Heart right ventricle (tissue), 16 donors: ENCODE data around the gene SLC39A12. TPM values are rescaled to one million over a fixed set of nuclear protein-coding genes. Genes with fewer than 3 reads are reported as not detected.

ENCODE experiments used
- ATAC-seq, 8 donors: fragments of 200-7000 bp; cut with Tn5 transposase; one replicate each; pipeline ENCODE4 v1.9.1; 2020; ENCODE audit warnings: mild to moderate bottlenecking in 8 of 8, moderate library complexity in 8 of 8, moderate number of reproducible peaks in 1 of 8
- DNase-seq, 2 donors: peaks; one replicate each; pipeline ENCODE4 v3.0.0-alpha.2; 2020
- H3K27ac ChIP-seq, 10 donors: fragments of 200-600 bp; sonication (generic) in 2 of 10; one replicate each; pipeline versions ENCODE4 v1.5.0 to v1.8.0; 2020 to 2022; ENCODE audit warnings: mild to moderate bottlenecking in 3 of 10
- H3K27me3 ChIP-seq, 7 donors: fragments of 200-600 bp; one replicate each; pipeline ENCODE4 v1.8.0; 2021 to 2022; ENCODE audit warnings: mild to moderate bottlenecking in 2 of 7
- H3K36me3 ChIP-seq, 9 donors: fragments of 200-600 bp; sonication (generic) in 1 of 9; one replicate each; pipeline versions ENCODE4 v1.5.0 to v1.8.0; 2020 to 2022; ENCODE audit warnings: mild to moderate bottlenecking in 2 of 9
- H3K4me1 ChIP-seq, 9 donors: fragments of 200-600 bp; sonication (generic) in 1 of 9; one replicate each; pipeline versions ENCODE4 v1.5.0 to v1.8.0; 2020 to 2022; ENCODE audit warnings: mild to moderate bottlenecking in 4 of 9
- H3K4me3 ChIP-seq, 10 donors: fragments of 200-600 bp; sonication (generic) in 2 of 10; one replicate each; pipeline versions ENCODE4 v1.5.0 to v1.8.0; 2020 to 2022; ENCODE audit warnings: mild to moderate bottlenecking in 7 of 10, moderate library complexity in 2 of 10
- H3K9me3 ChIP-seq, 11 donors: fragments of 200-600 bp in 10 of 11; sonication (generic) in 2 of 11; one replicate each; pipeline versions ENCODE4 v1.5.0 to v1.8.0; 2013 to 2022; ENCODE audit warnings: mild to moderate bottlenecking in 2 of 11, control low read depth in 1 of 11, moderate library complexity in 1 of 11
- WGBS, 2 donors: extraction: QIAGEN DNeasy Blood & Tissue Kit; methylation state at CpG; one replicate each; pipeline ENCODE4 v1.1.7; 2013; ENCODE audit warnings: inconsistent platforms in 1 of 2; 5-methylcytosine and 5-hydroxymethylcytosine counted together
- intact Hi-C, 10 donors: fragments of 100-400 bp; cut with DNase I; formaldehyde crosslinking; loops; one replicate each; pipeline versions ENCODE4 v1.11.1 to v1.14.2; 2022
- polyA plus RNA-seq, 2 donors: library from polyadenylated mRNA; stranded (reverse); fragments of 200-250 nt; gene quantifications; one replicate each; pipeline ENCODE4 v1.2.3, GENCODE V29; 2013
- total RNA-seq, 10 donors: library from RNA; stranded (reverse); fragmentation: NEBNext Ultra II Directional in 3 of 10; extraction: Animal tissue kit (Norgen Biotek cat#: 25700) in 3 of 10; gene quantifications; one replicate each; pipeline versions ENCODE4 v1.2.1 to v1.2.4, GENCODE V29; 2021 to 2023
- TF ChIP-seq, protein P1 (sequence below), 9 donors: fragments of 200-600 bp; sonication (generic) in 2 of 9; IDR thresholded peaks; one replicate each; pipeline versions ENCODE4 v1.5.0 to v1.8.0; 2021 to 2022; ENCODE audit warnings: antibody characterized with exemption in 9 of 9, mild to moderate bottlenecking in 5 of 9, moderate library complexity in 1 of 9
- donor health status: Arrhythmogenic right ventricular cardiomyopathy.
- donor health status: ischemic (EF 13 %, LVEDD 7.1; RV severe dilation, severe dysfunction).
- donor health status: healthy with polysubstance abuse.
- donor health status: DM: no; HTN: yes; CAD: no.
- donor health status: DM: no; HTN: no; CAD: no.
- donor health status: ischemic (EF 25% LVEDD 6.9; RV normal size, moderate dysfunction).
- donor health status: ischemic (EF 25% LVEDD 5.7; RV mildly dilated, moderate dysfunction).
- donor health status: healthy.
- donor health status: DM: yes; HTN: yes; CAD: no.
- donor health status: Ischemic cardiomyopathy.
- donor health status: ischemic (EF 35%, LVEDD 5.7; RV mildly dilated, moderate dysfunction).
- donor health status: nonischemic (EF 11% LVEDD 7.7; RV severe dilation, severe dysfunction).
- donor health status: DM: yes; HTN: yes; CAD: no.
- donor health status: PGD.
- donor health status: ischemic (EF 29% LVEDD 5.4; RV normal size, mild dysfunction).
- donor health status: nonischemic (EF 23%, LVEDD 6.1; RV moderate dilation, normal function).

Gene SLC39A12
- total and polyA plus RNA-seq, 12 donors: 0.01 to 0.08 TPM; not detected in 10

DNA sequence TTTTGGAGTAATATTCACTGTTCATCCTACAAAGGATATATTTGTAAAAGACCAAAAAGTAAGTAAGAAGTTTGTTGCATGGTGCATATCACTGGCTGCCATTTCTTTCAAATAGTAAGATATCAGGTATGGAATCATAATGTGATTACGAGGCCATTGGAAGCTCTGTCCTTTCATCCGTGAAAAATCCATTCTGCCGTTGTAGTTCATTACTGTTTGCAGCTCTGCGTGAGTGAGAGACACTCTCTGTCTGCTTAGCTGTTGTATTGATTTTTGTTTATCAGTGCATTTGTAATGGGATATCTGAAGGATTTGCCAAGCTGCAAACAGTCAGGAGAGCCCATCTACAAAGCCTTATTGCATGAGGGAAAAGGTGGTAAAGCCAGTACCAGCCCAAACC is 44.1 kb upstream of the SLC39A12 start:
- ATAC-seq (no peak), DNase-seq (no peak)
- intact Hi-C loops: loop anchor here in 4 of 10 donors (5.0 to 10.0 kb wide), 4 partner anchors 50 to 310 kb away; no protein-coding TSS in a partner anchor
- Histone ChIP-seq H3K36me3 (peaks cover 0 to 49% (median 0%) of the 10 kb centered on the region in 9 donors), H3K9me3 (peaks cover 0 to 4% (median 0%) of the 10 kb centered on the region in 11 donors), H3K27ac (no peak overlapping the region), H3K4me1 (no peaks in the 10 kb centered on the region), H3K4me3 (no peak overlapping the region), H3K27me3 (no peaks in the 10 kb centered on the region)
- 69 to 87% methylated on average over 4 of the region's 4 CpGs for WGBS, 2 donors
- TF ChIP-seq, protein P1, sequence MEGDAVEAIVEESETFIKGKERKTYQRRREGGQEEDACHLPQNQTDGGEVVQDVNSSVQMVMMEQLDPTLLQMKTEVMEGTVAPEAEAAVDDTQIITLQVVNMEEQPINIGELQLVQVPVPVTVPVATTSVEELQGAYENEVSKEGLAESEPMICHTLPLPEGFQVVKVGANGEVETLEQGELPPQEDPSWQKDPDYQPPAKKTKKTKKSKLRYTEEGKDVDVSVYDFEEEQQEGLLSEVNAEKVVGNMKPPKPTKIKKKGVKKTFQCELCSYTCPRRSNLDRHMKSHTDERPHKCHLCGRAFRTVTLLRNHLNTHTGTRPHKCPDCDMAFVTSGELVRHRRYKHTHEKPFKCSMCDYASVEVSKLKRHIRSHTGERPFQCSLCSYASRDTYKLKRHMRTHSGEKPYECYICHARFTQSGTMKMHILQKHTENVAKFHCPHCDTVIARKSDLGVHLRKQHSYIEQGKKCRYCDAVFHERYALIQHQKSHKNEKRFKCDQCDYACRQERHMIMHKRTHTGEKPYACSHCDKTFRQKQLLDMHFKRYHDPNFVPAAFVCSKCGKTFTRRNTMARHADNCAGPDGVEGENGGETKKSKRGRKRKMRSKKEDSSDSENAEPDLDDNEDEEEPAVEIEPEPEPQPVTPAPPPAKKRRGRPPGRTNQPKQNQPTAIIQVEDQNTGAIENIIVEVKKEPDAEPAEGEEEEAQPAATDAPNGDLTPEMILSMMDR (IDR thresholded peaks at IDR 0.05): no peak

DNA sequence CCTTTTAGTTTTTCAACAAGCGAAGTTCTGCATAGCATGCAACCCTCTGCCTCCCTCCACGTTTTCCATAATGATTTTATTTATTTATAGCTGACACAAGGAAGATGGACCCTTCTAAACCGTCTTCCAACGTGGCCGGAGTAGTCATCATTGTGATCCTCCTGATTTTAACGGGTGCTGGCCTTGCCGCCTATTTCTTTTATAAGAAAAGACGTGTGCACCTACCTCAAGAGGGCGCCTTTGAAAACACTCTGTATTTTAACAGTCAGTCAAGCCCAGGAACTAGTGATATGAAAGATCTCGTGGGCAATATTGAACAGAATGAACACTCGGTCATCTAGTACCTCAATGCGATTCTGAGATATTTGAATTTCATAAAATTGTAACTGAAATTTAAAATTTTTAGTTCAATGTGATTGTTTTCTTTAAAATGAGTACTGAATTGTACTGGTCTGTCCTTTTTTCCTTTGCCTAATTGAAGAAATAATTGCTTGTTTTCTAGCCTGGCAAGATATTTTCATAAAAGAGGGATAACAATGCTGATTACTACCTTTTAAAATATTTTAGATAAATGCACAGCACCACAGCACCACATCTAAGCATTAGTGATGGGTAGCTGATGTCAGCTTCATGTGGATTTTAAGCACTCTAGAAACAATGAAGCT is 41.5 kb upstream of the SLC39A12 start:
- Histone ChIP-seq H3K4me1 (peaks cover 0 to 16% (median 7%) of the 10 kb centered on the region in 9 donors), H3K27ac (peak overlapping the region in 1 of 10 donors; percentile 3), H3K36me3 (peaks cover 0 to 31% (median 0%) of the 10 kb centered on the region in 9 donors), H3K27me3 (no peaks in the 10 kb centered on the region), H3K9me3 (no peaks in the 10 kb centered on the region), H3K4me3 (no peak overlapping the region)
- peak in 1 of 2 donors; percentile 56 for DNase-seq
- TF ChIP-seq, protein P1 (IDR thresholded peaks at IDR 0.05): peak; percentile 23 to 68 (median 58)
- peak in 4 of 8 donors; percentile 20 to 65 (median 43) for ATAC-seq
- WGBS, 2 donors: 19 to 21% methylated on average over 12 of the region's 12 CpGs
- intact Hi-C loops: loop anchor here in 9 of 10 donors (1.0 to 10.0 kb wide), 6 partner anchors 194 to 307 kb away; partner anchors contain the start of gene CACNB2 (in 1 of the 9)

DNA sequence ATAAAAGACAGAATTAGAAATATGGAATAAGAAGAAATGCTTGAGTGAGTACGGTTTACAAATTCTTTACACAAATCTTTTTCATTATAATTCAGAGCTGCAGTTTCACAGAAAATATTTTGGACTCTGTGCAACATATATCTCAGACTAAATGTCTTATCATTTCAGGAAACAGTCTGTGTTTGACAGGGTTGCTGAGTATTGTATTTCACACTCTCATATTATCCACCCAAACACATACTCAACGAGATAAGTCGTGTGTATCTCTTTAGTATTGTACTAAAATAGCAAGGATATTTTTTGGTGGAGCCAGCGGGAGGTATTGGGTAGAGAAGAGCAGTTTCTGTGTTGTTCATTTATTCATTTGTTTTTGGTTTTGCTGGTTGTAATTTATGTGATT is 39.0 kb upstream of the SLC39A12 start:
- peak overlapping the region in 8 of 10 donors; percentile 36 to 79 (median 62) for H3K27ac ChIP-seq
- DNase-seq (no peak), ATAC-seq (peak in 7 of 8 donors; percentile 36 to 87 (median 73))
- H3K36me3 ChIP-seq: peaks cover 0 to 18% (median 0%) of the 10 kb centered on the region in 9 donors
- intact Hi-C loops: loop anchor here in 8 of 10 donors (5.0 to 10.0 kb wide), 5 partner anchors 192 to 305 kb away; partner anchors contain the start of gene CACNB2 (in 1 of the 8)
- TF ChIP-seq, protein P1 (IDR thresholded peaks at IDR 0.05): no peak
- 11 to 17% methylated on average over 4 of the region's 4 CpGs for WGBS, 2 donors
- no peaks in the 10 kb centered on the region for H3K27me3 ChIP-seq
- peaks cover 0 to 5% (median 0%) of the 10 kb centered on the region in 11 donors for H3K9me3 ChIP-seq
- H3K4me3 ChIP-seq: no peak overlapping the region
- peaks cover 0 to 21% (median 8%) of the 10 kb centered on the region in 9 donors for H3K4me1 ChIP-seq

DNA sequence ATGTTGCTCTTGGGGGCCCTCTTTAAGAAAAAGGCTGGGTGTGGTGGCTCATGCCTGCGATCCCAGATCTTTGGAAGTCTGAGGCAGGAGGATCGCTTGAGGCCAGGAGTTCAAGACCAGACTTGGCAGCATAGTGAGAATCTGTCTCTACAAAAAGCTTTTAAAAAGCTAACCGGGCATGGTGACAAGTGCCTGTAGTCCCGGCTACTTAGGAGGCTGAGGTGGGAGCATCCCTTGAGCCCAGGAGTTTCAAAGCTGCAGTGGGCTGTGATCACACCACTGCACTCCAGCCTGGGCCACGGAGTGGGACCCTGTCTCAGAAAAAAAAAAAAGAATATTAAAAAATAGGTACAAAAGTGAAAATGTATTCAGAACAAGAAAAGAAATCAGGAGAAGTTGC is 38.1 kb upstream of the SLC39A12 start:
- Histone ChIP-seq H3K4me3 (no peak overlapping the region), H3K4me1 (peaks cover 0 to 21% (median 8%) of the 10 kb centered on the region in 9 donors), H3K27ac (peak overlapping the region in 8 of 10 donors; percentile 1 to 79 (median 62)), H3K36me3 (peaks cover 0 to 11% (median 0%) of the 10 kb centered on the region in 9 donors), H3K27me3 (no peaks in the 10 kb centered on the region), H3K9me3 (peaks cover 0 to 5% (median 0%) of the 10 kb centered on the region in 11 donors)
- no peak for DNase-seq
- intact Hi-C loops: loop anchor here in 8 of 10 donors (5.0 to 10.0 kb wide), 5 partner anchors 191 to 304 kb away; partner anchors contain the start of gene CACNB2 (in 1 of the 8)
- TF ChIP-seq, protein P1 (IDR thresholded peaks at IDR 0.05): no peak
- ATAC-seq: peak in 6 of 8 donors; percentile 22 to 61 (median 46)
- WGBS, 2 donors: 47 to 48% methylated on average over 5 of the region's 5 CpGs
